NCI-H2227 (cell line): ENCODE measurements around the gene KNDC1.
"Not testable (repeated sequence)": the region's sequence is repeated elsewhere in the genome, so short reads cannot be mapped to it uniquely, and the experiment has no call there.

Source experiments
- DNase-seq: peaks from one replicate; lab custom pipeline; 2025; ENCODE audit not compliant: unreplicated experiment; lab: John Stamatoyannopoulos, UW

Gene KNDC1

GRCh38 chr10:133141144-133141957 lies 18.7 kb upstream of the KNDC1 start:
- DNase-seq, result no peak

DNA sequence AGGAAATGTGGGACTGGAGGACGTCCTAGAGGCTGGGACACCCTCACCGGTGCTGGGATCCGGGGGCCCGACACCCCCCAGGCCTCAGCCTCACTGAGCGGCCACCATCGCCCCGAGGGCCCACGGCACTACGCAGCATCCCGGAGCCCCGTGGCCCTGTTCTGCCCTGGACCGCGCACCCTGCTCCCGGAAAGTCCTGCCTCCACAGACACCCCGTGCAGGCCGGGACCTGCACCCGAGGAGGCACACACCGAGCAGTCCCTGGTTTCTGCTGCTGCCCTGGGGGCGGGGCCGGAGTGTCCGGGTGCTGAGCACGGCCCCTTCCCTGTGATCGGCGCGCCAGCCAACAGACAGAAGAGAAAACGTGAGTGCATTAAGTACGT lies 18.1 kb upstream of the KNDC1 start:
- no peak for DNase-seq

DNA sequence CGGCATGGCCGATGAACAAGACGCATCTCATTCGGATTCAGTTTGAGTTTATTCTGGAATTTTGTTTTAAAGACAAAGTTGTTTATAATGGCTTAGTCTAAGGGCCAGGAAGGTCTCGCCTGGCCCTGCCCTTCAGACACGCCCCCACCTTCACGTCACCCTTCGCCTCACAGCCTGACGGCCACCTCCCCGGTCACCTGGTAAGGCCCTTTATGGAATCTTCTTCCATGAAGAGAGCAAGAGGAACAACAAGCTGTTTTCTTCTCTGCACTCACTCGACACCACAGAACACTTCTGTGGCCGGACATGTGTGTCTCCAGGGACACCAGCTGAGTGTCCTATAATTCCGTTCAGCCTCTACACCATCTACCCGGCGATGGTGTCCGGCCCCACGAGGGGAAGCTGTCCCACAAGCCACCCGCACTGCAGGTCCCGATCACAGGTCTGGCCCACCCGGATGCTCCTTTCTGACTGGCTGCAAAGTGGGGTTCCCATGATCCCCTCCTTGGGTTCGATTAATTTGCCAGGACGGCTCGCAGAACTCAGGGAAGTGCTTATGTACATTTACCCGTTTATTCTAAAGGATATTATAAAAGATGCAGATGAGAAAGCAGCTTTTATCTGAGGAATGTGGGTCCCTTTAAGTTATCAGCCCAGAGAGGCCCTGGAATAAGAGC lies 17.4 kb upstream of the KNDC1 start:
- DNase-seq, result no peak

GRCh38 chr10:133143200-133143533 lies 16.9 kb upstream of the KNDC1 start:
- no peak for DNase-seq

- DNase-seq, result no peak
These were observed 16.5 kb upstream of the KNDC1 start for GRCh38 chr10:133143546-133143945.

GRCh38 chr10:133144771-133145170 lies 15.2 kb upstream of the KNDC1 start:
- DNase-seq, result no peak

DNA sequence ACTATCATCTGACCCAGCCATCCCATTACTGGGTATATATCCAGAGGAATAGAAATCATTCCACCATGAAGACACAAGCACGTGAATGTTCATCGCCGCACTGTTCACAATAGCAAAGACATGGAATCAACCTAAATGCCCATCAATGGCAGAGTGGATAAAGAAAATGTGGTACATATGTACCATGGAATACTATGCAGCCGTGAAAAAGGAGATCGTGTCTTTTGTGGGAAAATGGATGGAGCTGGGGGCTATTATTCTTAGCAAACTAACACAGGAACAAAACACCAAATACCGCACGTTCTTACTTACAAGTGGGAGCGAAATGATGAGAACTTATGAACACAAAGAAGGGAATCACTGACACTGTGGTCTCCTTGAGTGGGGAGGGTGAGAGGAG lies 9.8 kb upstream of the KNDC1 start:
- no peak for DNase-seq

DNA sequence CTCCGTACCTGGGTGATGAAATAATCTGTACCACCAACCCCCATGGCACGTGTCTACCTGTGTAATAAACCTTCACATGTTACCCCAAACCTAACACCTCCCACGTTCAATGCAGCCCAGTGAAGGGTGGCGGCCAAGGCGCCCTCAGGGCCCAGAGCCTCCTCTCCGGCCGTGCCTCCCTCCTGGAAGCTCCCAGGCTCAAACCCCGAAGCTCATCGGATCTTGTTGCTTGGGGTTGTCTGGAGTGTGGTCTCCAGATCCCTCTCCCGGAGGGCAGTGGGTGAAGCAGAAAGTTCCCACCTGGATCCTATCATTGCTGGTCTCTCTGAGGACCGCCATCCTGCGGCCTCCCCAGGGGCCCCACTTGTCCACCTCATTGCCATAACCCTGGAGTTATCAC lies 9.4 kb upstream of the KNDC1 start:
- DNase-seq, result no peak

DNA sequence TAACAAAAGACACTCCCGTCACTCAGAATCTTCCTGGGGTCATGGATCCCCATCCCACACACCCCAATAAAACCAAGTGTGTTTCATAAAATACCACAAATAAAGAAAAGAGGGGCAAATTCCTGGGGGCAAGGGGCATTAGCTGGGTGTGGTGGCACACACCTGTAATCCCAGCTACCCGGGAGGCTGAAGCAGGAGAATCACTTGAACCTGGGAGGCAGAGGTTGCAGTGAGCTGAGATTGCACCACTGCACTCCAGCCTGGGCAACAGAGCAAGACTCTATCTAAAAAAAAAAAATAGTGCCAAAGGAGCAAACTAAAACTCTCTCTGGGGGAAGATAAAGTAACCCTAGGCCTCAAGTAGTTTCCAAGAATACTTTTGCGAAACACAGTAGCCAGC lies 8.9 kb upstream of the KNDC1 start:
- not testable (repeated sequence) for DNase-seq

DNA sequence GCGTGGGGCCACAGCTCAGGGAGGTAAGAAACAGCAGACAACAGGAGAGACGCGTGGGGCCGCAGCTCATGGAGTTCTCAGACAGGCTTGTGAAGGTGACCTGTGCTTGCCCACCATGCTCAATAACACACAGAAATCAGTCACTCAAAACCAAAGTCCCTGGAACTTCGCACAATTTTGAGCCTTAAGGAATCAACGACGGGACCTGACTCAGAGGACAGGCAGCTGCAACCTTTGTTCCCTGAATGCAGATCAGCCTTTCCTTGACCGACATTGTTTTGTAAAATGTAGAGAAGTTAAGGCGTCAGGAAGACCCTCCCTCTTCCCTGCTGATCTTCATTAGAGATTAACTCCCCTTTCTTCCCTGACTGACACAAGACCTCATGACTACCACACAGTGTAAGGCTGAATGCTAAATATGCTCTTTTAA lies 8.5 kb upstream of the KNDC1 start:
- DNase-seq, result no peak

- no peak for DNase-seq
These were observed 5.6 kb upstream of the KNDC1 start for GRCh38 chr10:133154411-133154810.

DNA sequence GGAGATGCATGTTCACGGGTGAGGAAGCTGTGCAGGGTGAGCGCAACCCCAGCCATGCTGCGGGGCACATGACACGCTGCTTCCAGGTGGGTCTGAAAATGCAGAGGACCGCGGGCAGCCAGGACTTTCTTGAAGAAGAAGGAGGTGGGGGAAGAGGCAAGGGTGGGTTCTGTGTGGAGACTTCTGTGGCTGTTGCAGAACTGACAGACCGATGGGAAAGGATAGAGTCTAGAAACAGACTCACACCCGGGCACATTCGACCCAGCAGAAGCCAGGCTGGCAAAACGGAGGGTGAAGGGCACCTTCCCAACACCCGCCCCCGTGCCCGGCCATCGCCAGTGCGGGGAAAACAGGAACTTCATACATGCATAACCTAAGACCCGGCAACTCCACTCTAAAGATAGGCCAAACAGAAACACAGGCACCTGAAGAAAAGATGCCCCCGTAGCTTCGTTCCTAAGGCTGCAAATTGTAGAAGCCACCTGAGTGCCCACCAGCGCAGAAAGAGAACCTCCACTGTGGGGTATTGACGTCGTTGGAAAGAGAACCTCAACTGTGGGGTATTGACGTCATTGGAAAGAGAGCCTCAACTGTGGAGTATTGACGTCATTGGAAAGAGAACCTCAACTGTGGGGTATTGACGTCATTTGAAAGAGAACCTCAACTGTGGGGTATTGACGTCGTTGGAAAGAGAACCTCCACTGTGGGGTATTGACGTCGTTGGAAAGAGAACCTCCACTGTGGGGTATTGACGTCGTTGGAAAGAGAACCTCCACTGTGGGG lies 4.8 kb upstream of the KNDC1 start:
- DNase-seq, result no peak

- no peak for DNase-seq
These were observed 3.1 kb upstream of the KNDC1 start for GRCh38 chr10:133156674-133157579.

DNA sequence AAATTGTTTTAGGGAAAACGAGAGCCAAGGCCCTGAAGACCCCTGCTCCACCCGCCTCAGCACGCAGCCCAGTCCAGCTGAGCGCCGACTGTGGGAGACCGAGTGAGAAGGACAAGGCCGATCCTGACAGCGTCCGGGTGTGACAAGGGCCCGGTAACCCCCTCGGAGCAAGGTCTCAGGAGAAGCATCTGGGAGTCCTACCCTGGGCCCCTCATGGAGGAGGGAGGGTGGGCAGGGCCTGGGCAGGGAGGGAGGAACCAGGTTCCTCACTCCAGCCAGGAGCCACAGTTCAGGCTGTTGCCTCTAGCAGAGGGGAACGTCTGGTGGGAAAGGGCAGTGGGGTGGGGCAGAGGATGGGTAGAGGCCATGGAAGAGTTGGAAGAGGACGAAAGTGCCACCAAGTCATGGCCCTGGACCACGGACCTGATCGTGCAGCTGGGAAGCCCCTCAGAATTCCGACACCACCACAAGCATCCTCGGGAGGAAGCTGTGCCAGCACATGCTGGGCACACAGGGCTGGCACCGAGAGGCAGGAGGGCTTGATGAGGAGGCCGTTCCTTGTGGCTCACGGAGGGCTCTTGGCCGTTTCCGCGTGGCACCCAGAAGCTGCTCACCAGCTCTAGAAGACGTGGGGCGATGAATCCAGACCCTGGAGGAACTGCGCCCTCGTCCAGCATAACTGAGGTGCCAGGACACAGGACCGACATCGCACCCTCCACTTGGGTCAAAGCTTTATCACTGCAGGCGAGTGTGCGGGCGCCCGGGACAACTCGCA lies 2.2 kb upstream of the KNDC1 start:
- no peak for DNase-seq

DNA sequence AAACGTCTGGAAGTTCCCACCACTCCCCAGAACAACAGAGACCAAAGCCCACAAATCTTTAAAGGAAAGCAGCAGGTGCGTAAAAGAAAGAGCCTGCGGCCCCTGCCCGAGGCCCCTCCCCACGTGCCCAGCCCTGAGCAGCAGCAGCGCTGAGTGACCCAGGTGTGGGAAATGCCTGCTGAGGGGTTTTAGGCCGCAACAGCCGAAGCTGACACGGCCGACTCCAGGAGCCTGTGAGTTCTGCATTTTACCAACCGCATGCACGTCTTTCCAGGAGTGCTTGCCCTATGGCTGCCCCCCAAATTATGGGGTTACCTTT lies 1.6 kb upstream of the KNDC1 start:
- DNase-seq, result no peak

GRCh38 chr10:133158756-133159610 lies 1.0 kb upstream of the KNDC1 start:
- peak; percentile 30 for DNase-seq

DNA sequence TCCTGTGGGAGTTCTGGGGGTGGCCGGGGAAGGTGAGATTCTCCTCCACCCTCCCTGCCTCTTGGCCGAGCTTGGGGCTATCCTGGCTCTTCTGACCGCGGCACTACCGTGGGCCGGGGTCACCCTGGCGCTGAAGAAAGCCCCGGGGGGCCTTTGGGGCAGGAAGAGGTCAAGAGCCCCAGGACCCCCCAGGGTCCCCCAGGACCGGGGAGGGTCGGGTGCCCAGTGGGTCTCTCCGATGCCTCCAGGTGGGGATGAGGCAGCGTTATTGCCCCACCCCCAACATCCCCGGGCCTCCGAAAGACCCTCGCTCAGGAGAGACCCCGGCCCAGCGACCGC lies 439 bp upstream of the KNDC1 start:
- DNase-seq, result no peak

GRCh38 chr10:133160826-133161471 lies 930 bp downstream of the KNDC1 start:
- DNase-seq, result no peak

DNA sequence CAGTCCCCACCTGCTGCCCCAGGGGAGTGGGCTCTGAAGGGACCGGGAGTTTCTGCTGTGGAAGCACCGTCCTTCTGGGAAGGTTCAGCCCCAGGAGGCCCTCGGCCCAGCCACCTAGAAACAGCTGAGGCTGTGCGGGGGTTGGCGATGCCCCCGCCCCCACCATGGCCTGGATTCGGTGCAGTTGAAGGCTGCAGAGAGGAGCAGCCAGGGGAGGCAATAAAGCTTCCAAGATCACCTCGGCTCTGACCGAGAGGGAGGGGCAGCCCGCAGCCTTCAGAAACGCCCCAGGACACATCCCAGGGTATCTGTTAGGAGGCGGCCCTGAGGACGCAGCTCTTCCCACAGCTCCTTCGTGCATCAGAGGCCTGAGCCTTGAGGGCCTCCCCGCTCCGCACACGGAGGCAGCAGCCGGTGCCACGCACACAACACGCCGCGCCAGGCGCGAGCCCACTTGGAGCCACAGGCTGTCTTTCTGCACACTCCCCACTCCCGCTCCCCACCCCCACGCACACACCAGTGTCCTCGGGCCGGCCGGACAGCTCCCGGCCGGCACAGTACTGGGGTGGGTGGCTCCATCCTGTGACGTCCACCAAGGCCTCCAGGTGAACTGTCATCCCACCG lies 1.6 kb downstream of the KNDC1 start:
- DNase-seq, result no peak
